Stimulated activated effector memory CD8-positive, alpha-beta T cell treated with anti-CD3 and anti-CD28 coated beads, Interleukin-12 subunit alpha, Interleukin-12 subunit beta, amount 100 ng/mL, for 72 hours (primary cell): ENCODE results near the gene C12orf57.
A peak's percentile ranks its signal among the peaks of the same experiment; 100 is the strongest.

Source experiments
- ATAC-seq: fragments of 150-1000 bp; cut with Tn5 transposase; 2 replicates; pipeline ENCODE4 v1.10.0; 2021
- DNase-seq, 2 donors: peaks; one replicate each; pipeline ENCODE4 v3.0.0; 2021 to 2022; ENCODE audit warnings: low spot score in 2 of 2
- H3K27ac Mint-ChIP-seq: one replicate; pipeline ENCODE4 v1.8.0; 2022; ENCODE audit warnings: mild to moderate bottlenecking, mixed read lengths
- H3K36me3 Mint-ChIP-seq: one replicate; pipeline ENCODE4 v1.8.0; 2022; ENCODE audit warnings: mild to moderate bottlenecking, mixed read lengths
- H3K4me1 Mint-ChIP-seq: one replicate; pipeline ENCODE4 v1.8.0; 2022; ENCODE audit warnings: mixed read lengths
- H3K4me3 Mint-ChIP-seq: one replicate; pipeline ENCODE4 v1.8.0; 2022; ENCODE audit warnings: mild to moderate bottlenecking, mixed read lengths
- H3K9me3 Mint-ChIP-seq: one replicate; pipeline ENCODE4 v1.8.0; 2022; ENCODE audit warnings: mixed read lengths

C12orf57 gene

DNA sequence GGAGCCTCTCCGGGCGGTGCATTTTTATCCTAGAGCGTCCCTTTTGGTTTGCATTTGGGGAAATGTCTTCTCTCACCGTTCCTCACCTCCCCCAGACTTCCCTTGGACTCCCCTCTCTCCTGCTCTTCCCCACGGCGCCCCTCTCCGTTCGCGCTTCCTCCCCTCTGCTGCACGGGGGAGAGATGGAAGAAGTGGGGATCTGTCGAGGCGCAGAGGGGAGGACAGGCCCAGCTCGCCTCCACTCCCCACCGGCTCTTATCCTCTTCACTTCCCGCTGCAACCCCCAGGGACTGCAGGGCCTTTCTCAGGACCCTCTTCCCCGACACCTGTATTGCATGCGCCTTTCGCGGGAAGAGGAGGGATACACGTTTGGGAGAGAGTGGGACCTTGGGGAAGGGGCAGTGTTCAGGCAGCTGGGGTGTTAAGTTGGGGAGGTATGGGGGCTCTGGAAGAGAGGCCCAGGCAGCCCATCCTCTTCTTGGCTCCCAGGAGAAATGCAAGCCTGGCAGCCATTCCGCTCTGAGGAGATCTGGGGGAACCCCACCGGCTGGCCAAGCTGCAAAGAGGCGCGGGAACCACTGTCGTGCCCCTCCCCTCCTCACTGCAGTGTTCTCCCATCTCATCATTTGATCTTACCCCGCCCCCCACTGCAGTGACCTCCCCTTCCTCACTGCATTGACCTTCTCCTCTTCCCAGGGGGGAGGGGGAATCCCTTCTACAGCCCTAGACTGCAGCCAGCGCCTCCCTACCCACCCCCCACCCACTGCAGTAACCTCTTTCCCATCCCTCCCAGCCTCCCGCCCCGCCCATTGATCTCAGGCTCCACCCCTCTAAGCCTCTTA lies 28.7 kb upstream of the C12orf57 start:
- ATAC-seq = no peak
- Mint-ChIP-seq H3K36me3 (peaks cover 68% of the 10 kb centered on the region), H3K4me3 (peak overlapping the region; percentile 99), H3K4me1 (peaks cover 49% of the 10 kb centered on the region), H3K9me3 (no peaks in the 10 kb centered on the region), H3K27ac (peak overlapping the region; percentile 95)
- DNase-seq = no peak

DNA sequence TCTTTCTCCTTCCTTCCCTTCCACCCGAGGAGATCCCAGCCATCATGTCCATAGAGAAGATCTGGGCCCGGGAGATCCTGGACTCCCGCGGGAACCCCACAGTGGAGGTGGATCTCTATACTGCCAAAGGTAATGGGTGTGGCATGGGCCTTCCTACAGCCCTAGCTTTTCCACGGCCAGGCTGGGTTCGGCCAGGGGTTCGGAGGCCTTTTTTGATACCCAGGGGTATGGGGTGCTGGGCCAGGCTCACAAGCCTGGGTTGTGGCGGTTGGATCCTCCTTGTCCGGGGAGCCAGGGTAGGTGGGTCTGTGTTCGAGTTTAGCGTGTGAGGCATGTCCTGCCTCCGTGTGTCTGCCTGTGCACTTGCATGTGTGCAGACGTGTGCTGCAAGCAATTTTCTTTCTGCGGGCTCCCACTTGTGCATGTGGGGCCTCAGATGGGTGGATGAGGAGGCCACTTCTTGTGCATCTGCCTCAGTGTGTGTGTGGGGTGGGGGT lies 28.0 kb upstream of the C12orf57 start:
- H3K36me3 Mint-ChIP-seq = peaks cover 75% of the 10 kb centered on the region
- H3K4me1 Mint-ChIP-seq = peaks cover 49% of the 10 kb centered on the region
- DNase-seq = no peak
- peak overlapping the region; percentile 99 for H3K4me3 Mint-ChIP-seq
- peak overlapping the region; percentile 95 for H3K27ac Mint-ChIP-seq
- H3K9me3 Mint-ChIP-seq = no peaks in the 10 kb centered on the region
- no peak for ATAC-seq

DNA sequence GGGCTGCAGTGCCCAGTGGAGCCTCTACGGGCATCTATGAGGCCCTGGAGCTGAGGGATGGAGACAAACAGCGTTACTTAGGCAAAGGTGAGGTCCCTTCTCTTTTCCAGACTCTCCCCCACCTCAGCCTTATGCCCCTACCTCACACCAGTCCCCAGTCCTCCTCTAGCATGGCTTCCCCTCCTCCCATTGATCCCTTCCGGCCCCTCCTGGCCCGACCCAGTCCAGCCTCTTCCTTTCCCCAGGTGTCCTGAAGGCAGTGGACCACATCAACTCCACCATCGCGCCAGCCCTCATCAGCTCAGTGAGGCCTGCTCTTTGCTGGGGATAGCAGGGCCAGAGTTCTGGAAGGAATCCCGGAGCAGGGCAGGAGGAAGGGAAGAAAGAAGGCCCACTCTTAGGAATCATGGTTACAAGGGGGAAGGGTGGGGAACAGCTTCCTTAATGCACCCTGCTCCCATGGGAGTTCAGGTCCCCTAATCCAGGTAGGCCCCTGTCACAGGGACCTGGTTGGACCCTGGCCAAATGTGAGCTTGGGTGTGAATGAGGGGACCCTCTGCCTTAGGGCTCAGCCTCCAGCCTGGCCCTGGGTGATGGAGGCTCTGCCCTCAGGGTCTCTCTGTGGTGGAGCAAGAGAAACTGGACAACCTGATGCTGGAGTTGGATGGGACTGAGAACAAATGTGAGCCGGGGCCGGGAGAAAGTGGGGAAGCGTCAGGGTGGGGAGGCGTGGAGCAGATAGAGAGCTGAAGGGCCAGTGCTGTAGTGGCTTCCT lies 27.2 kb upstream of the C12orf57 start:
- Mint-ChIP-seq H3K9me3 (no peaks in the 10 kb centered on the region), H3K4me1 (peaks cover 56% of the 10 kb centered on the region), H3K36me3 (peaks cover 83% of the 10 kb centered on the region), H3K4me3 (peak overlapping the region; percentile 99), H3K27ac (peak overlapping the region; percentile 95)
- ATAC-seq (no peak), DNase-seq (no peak)

DNA sequence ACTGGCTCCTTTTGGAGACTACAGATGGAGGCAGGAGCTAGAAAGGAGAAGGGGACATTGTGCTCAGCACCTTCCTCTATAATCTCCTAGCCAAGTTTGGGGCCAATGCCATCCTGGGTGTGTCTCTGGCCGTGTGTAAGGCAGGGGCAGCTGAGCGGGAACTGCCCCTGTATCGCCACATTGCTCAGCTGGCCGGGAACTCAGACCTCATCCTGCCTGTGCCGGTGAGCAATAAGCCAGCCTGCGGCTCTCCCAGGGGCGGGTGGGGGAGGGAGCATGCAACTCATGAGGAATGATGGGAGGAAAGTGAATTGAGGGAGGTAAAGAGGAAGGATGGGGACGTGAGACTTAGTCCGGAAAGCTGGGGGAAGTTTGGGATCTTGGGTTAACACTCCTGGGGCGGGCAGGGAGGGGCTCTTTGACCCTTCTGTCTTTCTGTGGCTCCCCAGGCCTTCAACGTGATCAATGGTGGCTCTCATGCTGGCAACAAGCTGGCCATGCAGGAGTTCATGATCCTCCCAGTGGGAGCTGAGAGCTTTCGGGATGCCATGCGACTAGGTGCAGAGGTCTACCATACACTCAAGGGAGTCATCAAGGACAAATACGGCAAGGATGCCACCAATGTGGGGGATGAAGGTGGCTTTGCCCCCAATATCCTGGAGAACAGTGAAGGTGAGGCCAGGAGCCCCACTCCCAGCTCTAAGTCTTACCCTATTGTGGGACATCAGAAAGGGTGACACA lies 26.2 kb upstream of the C12orf57 start:
- Mint-ChIP-seq H3K36me3 (peaks cover 93% of the 10 kb centered on the region), H3K9me3 (no peaks in the 10 kb centered on the region), H3K4me3 (no peak overlapping the region), H3K27ac (peak overlapping the region; percentile 95), H3K4me1 (peaks cover 60% of the 10 kb centered on the region)
- ATAC-seq (no peak), DNase-seq (no peak)

DNA sequence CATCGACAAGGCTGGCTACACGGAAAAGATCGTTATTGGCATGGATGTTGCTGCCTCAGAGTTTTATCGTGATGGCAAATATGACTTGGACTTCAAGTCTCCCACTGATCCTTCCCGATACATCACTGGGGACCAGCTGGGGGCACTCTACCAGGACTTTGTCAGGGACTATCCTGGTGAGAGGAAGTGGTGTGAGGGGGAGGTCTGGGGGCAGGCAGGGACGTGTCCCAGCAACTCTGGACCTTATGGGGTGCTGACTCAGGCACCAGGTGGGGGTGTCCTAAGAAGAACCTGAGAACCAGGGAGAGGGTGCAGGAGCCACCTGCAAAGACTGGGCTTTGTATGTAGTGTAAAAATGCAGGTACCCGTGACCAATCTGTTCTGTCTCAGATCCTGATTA lies 24.2 kb upstream of the C12orf57 start:
- H3K36me3 Mint-ChIP-seq = peaks cover 100% of the 10 kb centered on the region

DNA sequence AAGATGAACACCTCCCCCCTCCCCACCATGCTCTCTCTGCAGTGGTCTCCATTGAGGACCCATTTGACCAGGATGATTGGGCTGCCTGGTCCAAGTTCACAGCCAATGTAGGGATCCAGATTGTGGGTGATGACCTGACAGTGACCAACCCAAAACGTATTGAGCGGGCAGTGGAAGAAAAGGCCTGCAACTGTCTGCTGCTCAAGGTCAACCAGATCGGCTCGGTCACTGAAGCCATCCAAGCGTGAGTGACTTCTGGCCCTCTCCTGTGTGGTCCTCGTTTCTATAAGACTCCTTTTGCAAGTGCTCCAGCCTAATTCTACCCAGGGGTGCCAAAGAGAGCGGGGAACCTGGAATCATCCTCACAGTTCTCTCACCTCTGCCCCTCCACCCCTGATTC lies 22.3 kb upstream of the C12orf57 start:
- Mint-ChIP-seq H3K36me3 (peaks cover 100% of the 10 kb centered on the region), H3K4me1 (peaks cover 69% of the 10 kb centered on the region)

More for the DNA sequence above, 24.2 kb upstream of the C12orf57 start:
- H3K4me1 Mint-ChIP-seq = peaks cover 70% of the 10 kb centered on the region
- peak overlapping the region; percentile 58 for H3K27ac Mint-ChIP-seq
- no peak for ATAC-seq
- no peaks in the 10 kb centered on the region for H3K9me3 Mint-ChIP-seq
- DNase-seq = no peak
- H3K4me3 Mint-ChIP-seq = no peak overlapping the region

DNA sequence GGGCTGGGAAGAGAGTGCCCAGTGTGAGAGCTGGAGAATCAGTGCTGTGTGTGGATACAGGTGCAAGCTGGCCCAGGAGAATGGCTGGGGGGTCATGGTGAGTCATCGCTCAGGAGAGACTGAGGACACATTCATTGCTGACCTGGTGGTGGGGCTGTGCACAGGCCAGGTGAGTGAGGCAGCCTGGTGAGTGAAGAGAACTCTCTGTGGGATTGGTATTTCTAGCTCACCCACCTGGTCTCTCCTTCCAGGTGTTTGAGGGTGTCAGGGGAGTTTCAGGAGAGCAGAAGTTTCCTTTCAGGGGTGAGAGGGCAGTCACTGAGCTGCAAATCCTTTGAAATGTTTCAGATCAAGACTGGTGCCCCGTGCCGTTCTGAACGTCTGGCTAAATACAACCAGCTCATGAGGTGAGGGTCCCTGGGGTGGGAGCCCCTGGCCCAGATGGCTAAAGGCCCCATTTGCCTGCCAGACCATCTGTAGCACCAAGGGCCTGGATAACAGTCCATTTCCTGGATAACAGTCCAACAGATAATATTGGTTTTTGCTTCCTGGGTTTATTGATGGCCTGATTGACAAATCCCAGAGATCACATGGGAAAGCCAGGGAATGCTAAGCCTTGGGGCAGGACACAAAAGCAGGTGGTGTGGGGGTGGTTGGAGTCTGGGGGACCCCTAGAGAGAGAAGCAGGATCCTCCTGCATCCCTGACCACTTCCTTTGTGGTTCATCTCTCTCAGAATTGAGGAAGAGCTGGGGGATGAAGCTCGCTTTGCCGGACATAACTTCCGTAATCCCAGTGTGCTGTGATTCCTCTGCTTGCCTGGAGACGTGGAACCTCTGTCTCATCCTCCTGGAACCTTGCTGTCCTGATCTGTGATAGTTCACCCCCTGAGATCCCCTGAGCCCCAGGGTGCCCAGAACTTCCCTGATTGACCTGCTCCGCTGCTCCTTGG lies 21.6 kb upstream of the C12orf57 start:
- peaks cover 69% of the 10 kb centered on the region for H3K4me1 Mint-ChIP-seq
- DNase-seq (no peak), ATAC-seq (no peak)
- H3K36me3 Mint-ChIP-seq = peaks cover 100% of the 10 kb centered on the region
- H3K4me3 Mint-ChIP-seq = peak overlapping the region; percentile 4
- H3K27ac Mint-ChIP-seq = peak overlapping the region; percentile 61
- H3K9me3 Mint-ChIP-seq = no peaks in the 10 kb centered on the region

More for the DNA sequence above, 22.3 kb upstream of the C12orf57 start:
- no peaks in the 10 kb centered on the region for H3K9me3 Mint-ChIP-seq
- H3K4me3 Mint-ChIP-seq = no peak overlapping the region
- H3K27ac Mint-ChIP-seq = peak overlapping the region; percentile 61
- no peak for ATAC-seq
- no peak for DNase-seq

DNA sequence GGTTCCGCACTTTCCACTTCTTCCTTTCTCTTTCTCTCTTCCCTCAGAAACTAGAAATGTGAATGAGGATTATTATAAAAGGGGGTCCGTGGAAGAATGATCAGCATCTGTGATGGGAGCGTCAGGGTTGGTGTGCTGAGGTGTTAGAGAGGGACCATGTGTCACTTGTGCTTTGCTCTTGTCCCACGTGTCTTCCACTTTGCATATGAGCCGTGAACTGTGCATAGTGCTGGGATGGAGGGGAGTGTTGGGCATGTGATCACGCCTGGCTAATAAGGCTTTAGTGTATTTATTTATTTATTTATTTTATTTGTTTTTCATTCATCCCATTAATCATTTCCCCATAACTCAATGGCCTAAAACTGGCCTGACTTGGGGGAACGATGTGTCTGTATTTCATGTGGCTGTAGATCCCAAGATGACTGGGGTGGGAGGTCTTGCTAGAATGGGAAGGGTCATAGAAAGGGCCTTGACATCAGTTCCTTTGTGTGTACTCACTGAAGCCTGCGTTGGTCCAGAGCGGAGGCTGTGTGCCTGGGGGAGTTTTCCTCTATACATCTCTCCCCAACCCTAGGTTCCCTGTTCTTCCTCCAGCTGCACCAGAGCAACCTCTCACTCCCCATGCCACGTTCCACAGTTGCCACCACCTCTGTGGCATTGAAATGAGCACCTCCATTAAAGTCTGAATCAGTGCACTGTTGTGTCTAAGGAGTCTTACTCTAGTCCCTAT lies 20.7 kb upstream of the C12orf57 start:
- Mint-ChIP-seq H3K4me3 (peak overlapping the region; percentile 4), H3K4me1 (peaks cover 69% of the 10 kb centered on the region), H3K9me3 (no peaks in the 10 kb centered on the region), H3K27ac (peak overlapping the region; percentile 96), H3K36me3 (peaks cover 95% of the 10 kb centered on the region)
- DNase-seq (no peak), ATAC-seq (no peak)

DNA sequence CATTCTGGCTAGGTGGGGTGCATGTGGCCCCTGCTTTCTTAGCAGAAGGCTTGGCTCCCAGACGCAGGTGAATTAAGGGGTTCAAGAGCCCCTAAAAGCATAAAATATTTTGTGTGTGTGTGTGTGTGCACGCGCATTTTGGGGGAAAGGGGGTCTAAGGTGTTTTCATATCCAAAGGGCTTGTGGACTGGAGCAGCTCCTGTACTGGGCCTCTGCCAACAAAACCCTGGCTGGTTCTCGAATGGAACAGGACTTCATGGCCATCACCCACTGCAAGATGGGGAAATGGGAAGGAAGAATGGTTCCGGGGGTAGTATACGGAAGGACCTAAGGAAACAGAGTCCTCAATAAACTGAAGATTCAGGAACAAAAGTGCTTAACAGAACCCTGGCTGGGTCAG lies 20.0 kb upstream of the C12orf57 start:
- DNase-seq (no peak), ATAC-seq (no peak)
- H3K4me3 Mint-ChIP-seq = peak overlapping the region; percentile 57
- peaks cover 94% of the 10 kb centered on the region for H3K36me3 Mint-ChIP-seq
- H3K27ac Mint-ChIP-seq = peak overlapping the region; percentile 96
- no peaks in the 10 kb centered on the region for H3K9me3 Mint-ChIP-seq
- peaks cover 74% of the 10 kb centered on the region for H3K4me1 Mint-ChIP-seq

DNA sequence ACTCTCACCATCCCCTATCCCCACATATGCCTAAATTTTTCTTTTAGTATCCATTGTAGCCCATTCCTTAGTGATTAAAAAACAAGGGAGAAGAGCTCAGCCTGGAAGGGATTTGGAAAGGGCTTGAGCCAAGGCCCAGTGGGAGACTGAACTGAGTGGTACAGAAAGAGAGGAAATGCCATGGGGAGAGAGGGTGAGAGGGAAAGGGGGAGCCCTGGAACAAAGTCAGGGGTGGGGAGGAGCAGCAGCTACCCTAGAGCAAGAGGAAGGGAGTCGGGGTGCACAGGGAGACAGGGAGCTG lies 18.6 kb upstream of the C12orf57 start:
- Mint-ChIP-seq H3K4me1 (peaks cover 76% of the 10 kb centered on the region), H3K4me3 (peak overlapping the region; percentile 57), H3K9me3 (no peaks in the 10 kb centered on the region), H3K27ac (peak overlapping the region; percentile 96), H3K36me3 (peaks cover 92% of the 10 kb centered on the region)
- ATAC-seq (no peak), DNase-seq (no peak)

DNA sequence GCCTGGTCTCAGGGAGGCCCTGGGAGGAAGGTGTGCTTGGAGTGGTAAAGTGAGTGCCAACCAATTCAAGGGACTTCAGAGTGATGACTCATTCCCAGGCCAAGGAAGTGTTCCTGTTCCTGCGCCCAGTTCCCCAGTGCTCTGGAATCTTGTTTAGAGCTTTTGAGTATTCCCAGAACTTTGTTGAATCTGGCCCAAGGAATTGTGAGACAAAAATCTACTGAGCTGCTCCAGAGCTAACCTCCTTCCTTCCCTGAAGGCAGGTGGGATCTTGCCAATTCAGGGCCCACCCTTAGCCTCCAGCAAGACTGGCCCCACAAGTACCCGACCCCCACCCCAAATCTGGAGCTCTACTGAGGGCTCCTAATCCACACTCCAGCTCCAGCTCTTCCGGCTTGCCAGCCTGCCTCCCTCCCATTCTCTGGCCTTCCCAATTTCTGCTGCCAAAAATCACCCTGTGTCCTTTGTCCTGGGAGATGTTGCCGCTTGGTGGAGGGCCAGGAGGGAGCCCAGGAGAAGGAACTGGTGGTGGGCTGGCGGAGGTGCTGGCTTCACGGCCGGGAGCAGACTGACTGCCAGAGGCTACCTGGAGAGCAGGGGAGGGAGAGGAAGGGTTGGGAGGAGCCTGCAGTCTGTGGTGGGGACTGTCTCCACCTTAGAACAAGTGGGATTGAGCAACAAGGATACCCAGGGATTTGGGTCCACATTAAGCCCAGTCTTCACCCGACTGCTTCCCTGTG lies 18.1 kb upstream of the C12orf57 start:
- H3K4me3 Mint-ChIP-seq = peak overlapping the region; percentile 82
- peaks cover 87% of the 10 kb centered on the region for H3K36me3 Mint-ChIP-seq
- peak overlapping the region; percentile 96 for H3K27ac Mint-ChIP-seq
- H3K4me1 Mint-ChIP-seq = peaks cover 76% of the 10 kb centered on the region
- DNase-seq (no peak), ATAC-seq (no peak)
- no peaks in the 10 kb centered on the region for H3K9me3 Mint-ChIP-seq

DNA sequence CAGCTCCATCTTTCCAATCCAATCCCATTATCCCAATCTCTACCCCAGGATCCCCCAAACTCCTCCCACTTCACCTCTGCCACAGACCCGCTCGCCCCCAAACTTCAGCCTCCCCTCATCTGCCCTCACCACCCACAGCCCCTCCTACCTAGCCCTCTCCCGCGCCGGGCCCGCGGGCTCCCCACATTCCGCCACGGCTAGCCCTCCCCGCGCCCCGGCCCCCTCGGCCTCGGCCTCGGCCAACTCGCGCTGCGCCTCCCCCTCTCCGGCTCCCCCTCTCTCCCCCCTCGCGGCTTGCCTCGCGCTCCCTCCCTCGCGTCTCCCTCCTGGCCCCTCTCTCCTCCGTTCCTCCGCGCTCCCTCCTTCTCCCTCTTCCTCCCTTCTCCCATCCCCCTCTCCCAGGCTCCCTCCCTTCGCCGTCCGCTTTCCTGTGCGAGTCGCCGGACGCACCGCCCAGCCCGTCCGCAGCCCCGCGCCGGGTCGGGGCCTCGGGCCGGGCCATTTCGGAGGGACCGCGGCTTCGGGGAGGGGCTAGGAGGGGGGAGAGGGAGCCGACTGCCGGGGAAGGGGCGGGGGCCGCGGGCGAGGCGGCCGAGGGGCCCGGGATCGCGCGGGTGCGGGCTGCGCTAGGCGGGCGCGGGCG lies 16.3 kb upstream of the C12orf57 start, which contains the start of gene ATN1:
Gene ATN1, plus strand, starts transcription at position 581 of the 643 bp plus-strand sequence. CDS start 6,043 bp downstream, outside the sequence.
- peak within 1 kb of the TSS; percentile 89 for H3K4me3 Mint-ChIP-seq
- peaks cover 79% of the 10 kb centered on the region for H3K36me3 Mint-ChIP-seq
- DNase-seq = peak; percentile 36 to 79
- H3K9me3 Mint-ChIP-seq = no peaks in the 10 kb centered on the region
- peak within 1 kb of the TSS; percentile 96 for H3K27ac Mint-ChIP-seq
- ATAC-seq = peak; percentile 50
- H3K4me1 Mint-ChIP-seq = peaks cover 78% of the 10 kb centered on the region
